NB4 (cell line): Measurements from ENCODE around the gene STAB2.

Experiments
- DNase-seq: peaks from one replicate; pipeline ENCODE4 v3.0.0; 2010; ENCODE audit warnings: low read depth
- H3K4me3 ChIP-seq: one replicate; pipeline ENCODE4 v1.5.1; 2011; ENCODE audit warnings: mild to moderate bottlenecking, low read depth, low read length, moderate library complexity
- MYC ChIP-seq: IDR thresholded peaks from 2 replicates; pipeline ENCODE4 v1.6.1; 2011; ENCODE audit warnings: low read depth, low read length
- POLR2A ChIP-seq: IDR thresholded peaks from 2 replicates; pipeline ENCODE4 v1.6.1; 2011; ENCODE audit warnings: mild to moderate bottlenecking; ENCODE audit not compliant: insufficient read length; ENCODE audit errors: extremely low read depth
- TF ChIP-seq, protein P1 (sequence below): IDR thresholded peaks from 2 replicates; pipeline ENCODE4 v1.6.1; 2011; ENCODE audit warnings: low read depth, low read length
- TF ChIP-seq, protein P2 (sequence below): IDR thresholded peaks from one replicate; pipeline ENCODE4 v1.5.1; 2012; ENCODE audit warnings: low read depth, low read length

STAB2 gene

DNA sequence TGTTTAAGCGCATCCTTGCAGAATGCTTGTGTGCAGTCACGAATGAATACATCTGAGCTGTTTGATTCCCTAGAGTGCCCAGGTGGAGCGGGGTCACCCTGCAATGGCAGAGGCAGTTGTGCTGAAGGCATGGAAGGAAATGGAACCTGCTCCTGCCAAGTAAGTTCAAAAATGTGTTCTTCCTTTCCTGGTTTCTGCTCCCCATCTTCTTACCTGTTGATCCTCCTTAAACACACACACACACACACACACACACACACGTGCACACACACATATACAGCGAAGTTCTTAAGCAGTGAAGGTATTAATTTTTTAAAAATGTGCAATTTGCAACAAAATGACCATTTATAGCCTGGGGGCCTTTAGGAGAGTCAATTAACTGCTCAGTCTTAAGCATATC is 33.3 kb downstream of the STAB2 start:
- DNase-seq, result no peak
- no peak for TF ChIP-seq POLR2A
- H3K4me3 ChIP-seq, result no peak overlapping the region

DNA sequence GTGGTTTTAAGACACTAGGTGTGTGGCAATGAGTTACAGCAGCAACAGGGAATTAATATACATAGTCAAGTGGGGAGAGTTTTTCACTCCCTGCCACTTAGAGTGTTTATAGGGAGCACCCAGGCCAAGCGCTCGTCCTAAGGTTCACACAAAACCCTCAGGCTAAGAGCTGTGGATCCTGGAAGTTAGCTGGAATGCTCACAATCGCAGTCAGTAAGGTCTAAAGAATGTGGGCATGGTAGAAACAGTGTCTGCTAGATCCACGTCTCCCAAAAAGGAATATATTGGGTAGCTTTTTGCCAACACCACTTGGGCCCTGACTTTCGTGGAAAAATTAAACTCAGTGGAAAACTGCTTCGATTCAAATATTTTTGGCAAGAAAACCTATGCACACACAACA is 36.6 kb downstream of the STAB2 start:
- TF ChIP-seq POLR2A, result no peak
- TF ChIP-seq MYC, result no peak
- TF ChIP-seq, protein P1, sequence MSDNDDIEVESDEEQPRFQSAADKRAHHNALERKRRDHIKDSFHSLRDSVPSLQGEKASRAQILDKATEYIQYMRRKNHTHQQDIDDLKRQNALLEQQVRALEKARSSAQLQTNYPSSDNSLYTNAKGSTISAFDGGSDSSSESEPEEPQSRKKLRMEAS, result no peak
- TF ChIP-seq, protein P2, sequence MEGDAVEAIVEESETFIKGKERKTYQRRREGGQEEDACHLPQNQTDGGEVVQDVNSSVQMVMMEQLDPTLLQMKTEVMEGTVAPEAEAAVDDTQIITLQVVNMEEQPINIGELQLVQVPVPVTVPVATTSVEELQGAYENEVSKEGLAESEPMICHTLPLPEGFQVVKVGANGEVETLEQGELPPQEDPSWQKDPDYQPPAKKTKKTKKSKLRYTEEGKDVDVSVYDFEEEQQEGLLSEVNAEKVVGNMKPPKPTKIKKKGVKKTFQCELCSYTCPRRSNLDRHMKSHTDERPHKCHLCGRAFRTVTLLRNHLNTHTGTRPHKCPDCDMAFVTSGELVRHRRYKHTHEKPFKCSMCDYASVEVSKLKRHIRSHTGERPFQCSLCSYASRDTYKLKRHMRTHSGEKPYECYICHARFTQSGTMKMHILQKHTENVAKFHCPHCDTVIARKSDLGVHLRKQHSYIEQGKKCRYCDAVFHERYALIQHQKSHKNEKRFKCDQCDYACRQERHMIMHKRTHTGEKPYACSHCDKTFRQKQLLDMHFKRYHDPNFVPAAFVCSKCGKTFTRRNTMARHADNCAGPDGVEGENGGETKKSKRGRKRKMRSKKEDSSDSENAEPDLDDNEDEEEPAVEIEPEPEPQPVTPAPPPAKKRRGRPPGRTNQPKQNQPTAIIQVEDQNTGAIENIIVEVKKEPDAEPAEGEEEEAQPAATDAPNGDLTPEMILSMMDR, result no peak
- DNase-seq, result no peak

DNA sequence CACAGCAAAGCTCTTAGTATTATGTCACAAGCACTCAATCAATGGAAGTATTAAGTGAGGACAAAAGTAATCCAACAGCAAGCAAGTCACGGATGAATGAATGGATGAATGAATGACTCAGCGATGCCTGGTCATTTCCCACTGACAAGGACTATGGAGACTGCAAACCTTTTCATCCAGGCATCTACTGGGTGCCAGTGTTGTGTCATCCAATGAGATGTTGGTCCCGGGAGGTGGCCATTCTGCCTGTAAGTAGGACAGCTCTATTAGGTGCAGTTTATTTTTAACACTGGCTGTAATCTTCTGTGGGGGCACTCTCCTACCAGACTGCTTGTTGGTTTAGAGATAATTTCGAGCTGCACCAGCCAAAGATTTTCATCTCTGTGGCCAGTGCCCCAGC is 39.4 kb downstream of the STAB2 start:
- H3K4me3 ChIP-seq, result no peak overlapping the region
- DNase-seq, result no peak
- TF ChIP-seq, protein P1, result no peak
- no peak for TF ChIP-seq MYC
- no peak for TF ChIP-seq POLR2A

More for the DNA sequence above, 36.6 kb downstream of the STAB2 start:
- no peak overlapping the region for H3K4me3 ChIP-seq

DNA sequence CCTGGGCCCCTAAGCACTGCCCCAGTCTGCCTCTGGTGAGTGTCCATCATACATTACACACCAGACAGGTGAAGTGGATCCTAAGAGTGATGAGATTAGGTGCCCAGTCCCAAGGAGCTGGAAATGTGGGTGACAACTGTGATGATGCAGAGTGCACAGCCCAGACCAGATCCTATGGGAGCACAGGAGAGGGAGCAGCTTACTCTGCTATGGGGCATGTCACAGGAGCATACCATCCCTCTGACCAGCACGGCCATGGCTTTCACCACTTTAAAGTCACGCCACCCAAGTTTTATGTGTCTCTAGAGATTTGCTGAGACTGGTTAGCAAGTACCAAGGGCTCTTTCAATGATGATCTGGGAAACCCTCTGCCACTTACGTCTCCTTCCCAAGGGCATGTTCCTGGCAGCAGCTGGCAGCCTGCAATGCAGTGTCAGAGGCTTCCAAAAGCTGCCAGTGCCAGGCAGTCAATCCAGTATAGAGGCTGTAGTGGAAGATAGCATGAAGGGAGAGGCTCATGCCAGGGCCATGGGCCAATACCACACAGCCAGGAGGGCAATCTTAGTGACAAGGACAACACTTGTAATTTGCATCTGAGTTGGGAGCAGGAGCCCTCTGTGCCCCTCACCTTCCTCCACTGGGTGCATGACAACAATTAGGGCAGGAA is 40.2 kb downstream of the STAB2 start:
- TF ChIP-seq POLR2A, result no peak
- TF ChIP-seq, protein P1, result no peak
- TF ChIP-seq, protein P2, result no peak
- no peak for TF ChIP-seq MYC
- H3K4me3 ChIP-seq, result no peak overlapping the region
- no peak for DNase-seq

DNA sequence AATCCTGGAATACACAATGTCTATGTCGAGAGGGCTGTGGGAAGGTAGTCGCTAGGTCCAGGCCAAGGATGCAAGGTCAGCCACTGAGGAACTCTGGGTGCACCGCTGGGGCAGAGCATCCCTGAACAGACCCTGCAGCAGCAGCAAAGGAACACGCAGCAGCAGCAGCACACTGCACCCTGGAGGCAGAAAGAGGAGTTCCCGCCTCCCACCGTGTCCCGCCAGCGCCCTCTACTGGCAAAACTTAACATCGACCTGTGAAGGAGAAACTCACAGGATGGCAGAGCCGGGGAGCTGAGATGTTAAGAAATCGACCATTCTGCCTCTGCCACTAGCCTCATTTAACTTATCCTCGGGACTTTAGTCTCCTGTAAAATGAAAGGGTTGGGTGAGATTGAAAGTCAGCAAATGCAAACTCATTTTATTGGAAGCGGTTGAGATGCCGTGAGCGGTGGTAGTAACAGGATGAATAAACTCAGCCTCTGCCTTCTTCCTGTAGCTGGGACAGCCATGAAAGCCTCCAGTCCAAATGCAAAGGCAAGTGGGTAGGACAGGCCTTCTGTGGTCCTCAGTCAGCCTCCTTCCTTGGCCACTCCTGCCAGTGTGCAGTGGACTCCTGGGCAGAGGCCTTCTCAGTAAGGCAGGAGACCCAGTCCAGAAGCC is 45.6 kb downstream of the STAB2 start:
- TF ChIP-seq, protein P2, result peak; percentile 100
- no peak for TF ChIP-seq MYC
- TF ChIP-seq POLR2A, result no peak
- TF ChIP-seq, protein P1, result peak; percentile 38; the same call in 1 of the 2 replicates
- DNase-seq, result peak; percentile 87
- no peak overlapping the region for H3K4me3 ChIP-seq

DNA sequence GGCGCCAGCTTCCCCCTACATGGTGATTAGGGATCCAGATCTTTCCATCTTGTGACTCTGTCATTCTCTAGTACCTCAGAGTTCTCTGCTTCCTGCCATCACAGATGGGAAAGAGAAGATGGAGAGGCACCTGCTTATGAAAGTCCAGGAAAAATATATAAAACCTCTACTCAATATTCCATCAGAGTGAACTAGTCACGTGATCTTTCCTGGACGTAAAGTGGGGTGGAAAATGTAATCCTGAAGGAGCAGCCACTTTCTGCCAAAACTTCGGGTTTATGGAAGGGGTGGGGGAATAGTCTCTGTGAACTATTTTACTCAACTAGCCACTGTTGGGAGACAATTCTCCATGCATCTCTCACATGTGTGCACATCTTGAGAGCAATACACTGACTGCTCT is 47.7 kb downstream of the STAB2 start:
- no peak for DNase-seq
- TF ChIP-seq MYC (no peak), POLR2A (no peak)
- TF ChIP-seq, protein P2, result no peak
- TF ChIP-seq, protein P1, result no peak
- no peak overlapping the region for H3K4me3 ChIP-seq
